Measurements from ENCODE around the gene FBN2.

The FBN2 gene

GRCh38 chr5:128350705-128351104, 187.3 kb downstream of the FBN2 start:
- H3K9me3 ChIP-seq (ENCODE audit: control insufficient read depth, insufficient read depth, low read length) = no peaks in the 10 kb centered on the region
- H3K27me3 ChIP-seq (ENCODE audit: control insufficient read depth, insufficient read depth, low read length) = no peaks in the 10 kb centered on the region
- no peak overlapping the region for H3K27ac ChIP-seq (ENCODE audit: low read length)
- DNase-seq (ENCODE audit: low read depth, low spot score) = no peak
- no CpG with 5 or more reads among the region's 5 CpGs for WGBS (ENCODE audit: insufficient coverage, insufficient read length)
- no peaks in the 10 kb centered on the region for H3K36me3 ChIP-seq (ENCODE audit: control insufficient read depth, insufficient read depth, low read length)
- H3K4me1 ChIP-seq (ENCODE audit: control insufficient read depth, insufficient read depth, low read length) = no peaks in the 10 kb centered on the region; the same call in 1 of the 2 replicates
- H3K4me3 ChIP-seq (ENCODE audit: low read length) = no peak overlapping the region

GRCh38 chr5:128349044-128349858, 188.8 kb downstream of the FBN2 start:
- Histone ChIP-seq H3K4me1 (ENCODE audit: control insufficient read depth, insufficient read depth, low read length) (no peaks in the 10 kb centered on the region; the same call in 1 of the 2 replicates), H3K4me3 (ENCODE audit: low read length) (no peak overlapping the region), H3K9me3 (ENCODE audit: control insufficient read depth, insufficient read depth, low read length) (no peaks in the 10 kb centered on the region), H3K27me3 (ENCODE audit: control insufficient read depth, insufficient read depth, low read length) (no peaks in the 10 kb centered on the region), H3K36me3 (ENCODE audit: control insufficient read depth, insufficient read depth, low read length) (no peaks in the 10 kb centered on the region), H3K27ac (ENCODE audit: low read length) (no peak overlapping the region)
- no peak for DNase-seq (ENCODE audit: low read depth, low spot score)
- no CpG with 5 or more reads among the region's 11 CpGs for WGBS (ENCODE audit: insufficient coverage, insufficient read length)

- DNase-seq (ENCODE audit: low read depth, low spot score) = no peak
- Histone ChIP-seq H3K36me3 (ENCODE audit: control insufficient read depth, insufficient read depth, low read length) (no peaks in the 10 kb centered on the region), H3K4me1 (ENCODE audit: control insufficient read depth, insufficient read depth, low read length) (no peaks in the 10 kb centered on the region), H3K4me3 (ENCODE audit: low read length) (no peak overlapping the region), H3K9me3 (ENCODE audit: control insufficient read depth, insufficient read depth, low read length) (no peaks in the 10 kb centered on the region), H3K27ac (ENCODE audit: low read length) (no peak overlapping the region), H3K27me3 (ENCODE audit: control insufficient read depth, insufficient read depth, low read length) (no peaks in the 10 kb centered on the region)
- WGBS (ENCODE audit: insufficient coverage, insufficient read length) = no CpG with 5 or more reads among the region's 3 CpGs
Observed at GRCh38 chr5:128346038-128346437, 192.0 kb downstream of the FBN2 start.

- H3K4me3 ChIP-seq (ENCODE audit: low read length) = no peak overlapping the region
- no peak overlapping the region for H3K27ac ChIP-seq (ENCODE audit: low read length)
- H3K4me1 ChIP-seq (ENCODE audit: control insufficient read depth, insufficient read depth, low read length) = no peaks in the 10 kb centered on the region
- no CpG with 5 or more reads among the region's 16 CpGs for WGBS (ENCODE audit: insufficient coverage, insufficient read length)
- no peaks in the 10 kb centered on the region for H3K27me3 ChIP-seq (ENCODE audit: control insufficient read depth, insufficient read depth, low read length)
- no peaks in the 10 kb centered on the region for H3K36me3 ChIP-seq (ENCODE audit: control insufficient read depth, insufficient read depth, low read length)
- DNase-seq (ENCODE audit: low read depth, low spot score) = no peak
- no peaks in the 10 kb centered on the region for H3K9me3 ChIP-seq (ENCODE audit: control insufficient read depth, insufficient read depth, low read length)
Observed at GRCh38 chr5:128345247-128345646, 192.8 kb downstream of the FBN2 start.

GRCh38 chr5:128343168-128343567, 194.9 kb downstream of the FBN2 start:
- no peak overlapping the region for H3K27ac ChIP-seq (ENCODE audit: low read length)
- no CpG with 5 or more reads among the region's 4 CpGs for WGBS (ENCODE audit: insufficient coverage, insufficient read length)
- H3K4me1 ChIP-seq (ENCODE audit: control insufficient read depth, insufficient read depth, low read length) = no peaks in the 10 kb centered on the region
- no peak overlapping the region for H3K4me3 ChIP-seq (ENCODE audit: low read length)
- H3K27me3 ChIP-seq (ENCODE audit: control insufficient read depth, insufficient read depth, low read length) = no peaks in the 10 kb centered on the region
- no peak for DNase-seq (ENCODE audit: low read depth, low spot score)
- no peaks in the 10 kb centered on the region for H3K9me3 ChIP-seq (ENCODE audit: control insufficient read depth, insufficient read depth, low read length)
- no peaks in the 10 kb centered on the region for H3K36me3 ChIP-seq (ENCODE audit: control insufficient read depth, insufficient read depth, low read length)

- H3K9me3 ChIP-seq (ENCODE audit: control insufficient read depth, insufficient read depth, low read length) = no peaks in the 10 kb centered on the region
- DNase-seq (ENCODE audit: low read depth, low spot score) = no peak
- no peaks in the 10 kb centered on the region for H3K4me1 ChIP-seq (ENCODE audit: control insufficient read depth, insufficient read depth, low read length)
- H3K4me3 ChIP-seq (ENCODE audit: low read length) = no peak overlapping the region
- H3K27ac ChIP-seq (ENCODE audit: low read length) = no peak overlapping the region
- no peaks in the 10 kb centered on the region for H3K36me3 ChIP-seq (ENCODE audit: control insufficient read depth, insufficient read depth, low read length)
- no peaks in the 10 kb centered on the region for H3K27me3 ChIP-seq (ENCODE audit: control insufficient read depth, insufficient read depth, low read length)
- no CpG with 5 or more reads among the region's 3 CpGs for WGBS (ENCODE audit: insufficient coverage, insufficient read length)
Observed at GRCh38 chr5:128341056-128341455, 197.0 kb downstream of the FBN2 start.

- Histone ChIP-seq H3K36me3 (ENCODE audit: control insufficient read depth, insufficient read depth, low read length) (no peaks in the 10 kb centered on the region), H3K4me3 (ENCODE audit: low read length) (no peak overlapping the region), H3K27ac (ENCODE audit: low read length) (no peak overlapping the region), H3K4me1 (ENCODE audit: control insufficient read depth, insufficient read depth, low read length) (no peaks in the 10 kb centered on the region), H3K27me3 (ENCODE audit: control insufficient read depth, insufficient read depth, low read length) (no peaks in the 10 kb centered on the region), H3K9me3 (ENCODE audit: control insufficient read depth, insufficient read depth, low read length) (no peaks in the 10 kb centered on the region)
- no peak for DNase-seq (ENCODE audit: low read depth, low spot score)
- WGBS (ENCODE audit: insufficient coverage, insufficient read length) = no CpG with 5 or more reads among the region's 2 CpGs
Observed at GRCh38 chr5:128340648-128341047, 197.4 kb downstream of the FBN2 start.

GRCh38 chr5:128339585-128339984, 198.5 kb downstream of the FBN2 start:
- H3K27me3 ChIP-seq (ENCODE audit: control insufficient read depth, insufficient read depth, low read length) = no peaks in the 10 kb centered on the region
- no peaks in the 10 kb centered on the region for H3K36me3 ChIP-seq (ENCODE audit: control insufficient read depth, insufficient read depth, low read length)
- DNase-seq (ENCODE audit: low read depth, low spot score) = no peak
- no peak overlapping the region for H3K4me3 ChIP-seq (ENCODE audit: low read length)
- no peaks in the 10 kb centered on the region for H3K9me3 ChIP-seq (ENCODE audit: control insufficient read depth, insufficient read depth, low read length)
- WGBS (ENCODE audit: insufficient coverage, insufficient read length) = no CpG with 5 or more reads among the region's 3 CpGs
- H3K27ac ChIP-seq (ENCODE audit: low read length) = no peak overlapping the region
- no peaks in the 10 kb centered on the region for H3K4me1 ChIP-seq (ENCODE audit: control insufficient read depth, insufficient read depth, low read length)

GRCh38 chr5:128338649-128339048, 199.4 kb downstream of the FBN2 start:
- no peaks in the 10 kb centered on the region for H3K36me3 ChIP-seq (ENCODE audit: control insufficient read depth, insufficient read depth, low read length)
- H3K4me1 ChIP-seq (ENCODE audit: control insufficient read depth, insufficient read depth, low read length) = no peaks in the 10 kb centered on the region
- H3K27ac ChIP-seq (ENCODE audit: low read length) = no peak overlapping the region
- DNase-seq (ENCODE audit: low read depth, low spot score) = no peak
- no peak overlapping the region for H3K4me3 ChIP-seq (ENCODE audit: low read length)
- WGBS (ENCODE audit: insufficient coverage, insufficient read length) = no CpG with 5 or more reads among the region's 12 CpGs
- no peaks in the 10 kb centered on the region for H3K9me3 ChIP-seq (ENCODE audit: control insufficient read depth, insufficient read depth, low read length)
- H3K27me3 ChIP-seq (ENCODE audit: control insufficient read depth, insufficient read depth, low read length) = no peaks in the 10 kb centered on the region

GRCh38 chr5:128335339-128335738, 202.7 kb downstream of the FBN2 start:
- H3K4me1 ChIP-seq (ENCODE audit: control insufficient read depth, insufficient read depth, low read length) = no peaks in the 10 kb centered on the region
- no peaks in the 10 kb centered on the region for H3K9me3 ChIP-seq (ENCODE audit: control insufficient read depth, insufficient read depth, low read length)
- no peaks in the 10 kb centered on the region for H3K36me3 ChIP-seq (ENCODE audit: control insufficient read depth, insufficient read depth, low read length)
- no peak overlapping the region for H3K4me3 ChIP-seq (ENCODE audit: low read length)
- no CpG with 5 or more reads among the region's 3 CpGs for WGBS (ENCODE audit: insufficient coverage, insufficient read length)
- DNase-seq (ENCODE audit: low read depth, low spot score) = no peak
- H3K27me3 ChIP-seq (ENCODE audit: control insufficient read depth, insufficient read depth, low read length) = no peaks in the 10 kb centered on the region
- H3K27ac ChIP-seq (ENCODE audit: low read length) = no peak overlapping the region

Measured in iPS DF 6.9 (cell line).